K562 (cell line): ENCODE data around the gene TARS2. TPM values are rescaled to one million over a fixed set of nuclear protein-coding genes. Genes with fewer than 3 reads are reported as not detected.

Experiments
- DDX20 ChIP-seq: fragments of 450-650 bp; IDR thresholded peaks from 2 replicates; pipeline ENCODE4 v1.6.1; 2016; ENCODE audit warnings: missing genetic modification characterization, low read depth, mild to moderate bottlenecking, missing compliant biosample characterization, moderate library complexity
- DMBX1 ChIP-seq: fragments of 250-450 bp; sonication (Bioruptor Pico); IDR thresholded peaks from 2 replicates; pipeline ENCODE4 v1.8.0; 2022; ENCODE audit warnings: inconsistent platforms, mild to moderate bottlenecking, moderate library complexity, borderline replicate concordance
- EP400 ChIP-seq: fragments of 450-650 bp; IDR thresholded peaks from 2 replicates; pipeline ENCODE4 v1.6.1; 2017; ENCODE audit warnings: antibody characterized with exemption, mild to moderate bottlenecking, moderate library complexity
- FOS ChIP-seq: IDR thresholded peaks from 3 replicates; pipeline ENCODE4 v1.6.1; 2011; ENCODE audit not compliant: insufficient read length; ENCODE audit errors: extremely low read depth
- MCM7 ChIP-seq, 2 experiments: fragments of 450-650 bp; IDR thresholded peaks; 2 replicates each; pipeline ENCODE4 v1.6.1; 2016 to 2018
- MEIS2 ChIP-seq: fragments of 450-650 bp; IDR thresholded peaks from 2 replicates; pipeline ENCODE4 v1.6.1; 2014; ENCODE audit warnings: mild to moderate bottlenecking; ENCODE audit not compliant: partially characterized antibody
- NCOR1 ChIP-seq: fragments of 450-650 bp; IDR thresholded peaks from 2 replicates; pipeline ENCODE4 v1.6.1; 2016; ENCODE audit warnings: mild to moderate bottlenecking, moderate library complexity
- NR1H2 ChIP-seq: sonication (generic); formaldehyde crosslinking; IDR thresholded peaks from 2 replicates; pipeline ENCODE4 v1.4.0; 2020; ENCODE audit warnings: mild to moderate bottlenecking, missing genetic modification reagents
- POU5F1 ChIP-seq: fragments of 150-350 bp; IDR thresholded peaks from 2 replicates; pipeline ENCODE4 v1.6.1; 2014; ENCODE audit warnings: borderline replicate concordance, low read length, low read depth, mild to moderate bottlenecking; ENCODE audit not compliant: partially characterized antibody
- PURB ChIP-seq: sonication (generic); formaldehyde crosslinking; IDR thresholded peaks from 2 replicates; pipeline ENCODE4 v1.9.0; 2021; ENCODE audit warnings: low read depth, mild to moderate bottlenecking, missing genetic modification reagents
- STAT5B ChIP-seq: fragments of 250-450 bp; sonication (Bioruptor Pico); IDR thresholded peaks from 2 replicates; pipeline ENCODE4 v1.8.0; 2021; ENCODE audit warnings: mild to moderate bottlenecking, inconsistent platforms
- ZNF212 ChIP-seq: fragments of 450-650 bp; formaldehyde crosslinking; IDR thresholded peaks from 2 replicates; pipeline ENCODE4 v1.4.0; 2020; ENCODE audit warnings: mild to moderate bottlenecking
- ZNF280A ChIP-seq: fragments of 450-650 bp; IDR thresholded peaks from 2 replicates; pipeline ENCODE4 v1.6.1; 2018; ENCODE audit warnings: mild to moderate bottlenecking, low read depth; ENCODE audit not compliant: partially characterized antibody
- ZNF407 ChIP-seq: fragments of 450-650 bp; IDR thresholded peaks from 2 replicates; pipeline ENCODE4 v1.6.1; 2016; ENCODE audit warnings: low read depth
- ZNF586 ChIP-seq: fragments of 450-650 bp; formaldehyde crosslinking; conservative IDR thresholded peaks from 2 replicates; pipeline ENCODE4 v1.4.0; 2020; ENCODE audit warnings: mild to moderate bottlenecking, moderate library complexity
- ZNF778 ChIP-seq: fragments of 450-650 bp; formaldehyde crosslinking; IDR thresholded peaks from 2 replicates; pipeline ENCODE4 v1.4.0; 2020; ENCODE audit warnings: mild to moderate bottlenecking, moderate library complexity
- ZNF79 ChIP-seq: fragments of 250-450 bp; sonication (Bioruptor Pico); IDR thresholded peaks from 2 replicates; pipeline ENCODE4 v1.4.0; 2020; ENCODE audit warnings: low read depth, mild to moderate bottlenecking, moderate library complexity
- polyA plus RNA-seq, 8 experiments: library from polyadenylated mRNA; depleted of rRNA in 4 of 8; stranded (reverse) in 5 of 8; unstranded in 3 of 8; fragments of >200 nt; fragmentation: Nextera tagmentation in 2 of 8; fragmentation: Illumina TruSeq in 1 of 8; extraction: Ambion mirVana in 2 of 8; extraction: Trizol in 1 of 8; gene quantifications; 2 replicates each; pipeline versions ENCODE4 v1.2.1 to v1.2.3, GENCODE V29; 2011 to 2014; ENCODE audit warnings: inconsistent platforms in 1 of 8, missing spikeins in 1 of 8
- total RNA-seq, 7 experiments: library from RNA; depleted of rRNA in 6 of 7; stranded (reverse); fragments of >200 nt in 6 of 7; fragmentation: Illumina TruSeq in 2 of 7; extraction: Trizol in 2 of 7; gene quantifications; 2 replicates each; pipeline versions ENCODE4 v1.2.1 to v1.2.3, GENCODE V29; 2011 to 2021; ENCODE audit warnings: low replicate concordance in 1 of 7

TARS2 gene
- total and polyA plus RNA-seq, 9 of the 15 experiments (the other 6 are each of a cell fraction or from before 2014, with no cell fraction given): 17.0 to 64.2 (median 39.4) TPM

- TF ChIP-seq NCOR1 (no peak), PURB (CRISPR knock-in tag) (no peak), ZNF280A (no peak), MEIS2 (no peak), ZNF586 (no peak), DMBX1 (CRISPR knock-in tag) (no peak), ZNF778 (no peak), MCM7 (IDR thresholded peaks at IDR 0.05) (no peak), FOS (peak; percentile 44), ZNF79 (CRISPR knock-in tag) (no peak), POU5F1 (no peak), ZNF407 (no peak), ZNF212 (CRISPR knock-in tag) (no peak), STAT5B (no peak), EP400 (0 out of 2 replicates have a peak, but pooled peaks have one; percentile 15), DDX20 (tag) (no peak), NR1H2 (CRISPR knock-in tag) (no peak)
Measured at GRCh38 chr1:150507912-150508864, 21.0 kb downstream of the TARS2 start, which contains the start of gene ECM1 (continued).
